Smooth muscle cell (in vitro differentiated cells): Measurements from ENCODE around the gene CRTAC1. TPM values are rescaled to one million over a fixed set of nuclear protein-coding genes. Genes with fewer than 3 reads are reported as not detected.

Source experiments
- DNase-seq: peaks from one replicate; lab custom pipeline; 2025; ENCODE audit not compliant: unreplicated experiment; lab: John Stamatoyannopoulos, UW
- H2AFZ ChIP-seq: fragments of 200-600 bp; sonication (generic); 2 replicates; pipeline ENCODE4 v1.6.0; 2016; ENCODE audit warnings: antibody characterized with exemption, low read depth, mild to moderate bottlenecking
- H3F3A ChIP-seq: fragments of 200-600 bp; sonication (generic); 2 replicates; pipeline ENCODE4 v1.6.0; 2017; ENCODE audit warnings: antibody characterized with exemption, low read depth
- H3K27ac ChIP-seq: fragments of 200-600 bp; sonication (generic); 2 replicates; pipeline ENCODE4 v1.5.1; 2016; ENCODE audit warnings: low read depth, mild to moderate bottlenecking
- H3K27me3 ChIP-seq: fragments of 200-600 bp; sonication (generic); 2 replicates; pipeline ENCODE4 v1.6.1; 2016; ENCODE audit warnings: low read depth, mild to moderate bottlenecking
- H3K36me3 ChIP-seq: fragments of 200-600 bp; sonication (generic); 2 replicates; pipeline ENCODE4 v1.5.1; 2016; ENCODE audit warnings: low read depth
- H3K4me1 ChIP-seq: fragments of 200-600 bp; sonication (generic); 2 replicates; pipeline ENCODE4 v1.5.1; 2016; ENCODE audit warnings: low read depth
- H3K4me2 ChIP-seq: fragments of 200-600 bp; sonication (generic); 2 replicates; pipeline ENCODE4 v1.6.0; 2016; ENCODE audit warnings: mild to moderate bottlenecking
- H3K4me3 ChIP-seq: fragments of 200-600 bp; sonication (generic); 2 replicates; pipeline ENCODE4 v1.5.1; 2016; ENCODE audit warnings: mild to moderate bottlenecking
- H3K79me2 ChIP-seq: fragments of 200-600 bp; sonication (generic); 2 replicates; pipeline ENCODE4 v1.6.0; 2016; ENCODE audit warnings: low read depth, mild to moderate bottlenecking
- H3K9ac ChIP-seq: fragments of 200-600 bp; sonication (generic); 2 replicates; pipeline ENCODE4 v1.6.0; 2016; ENCODE audit warnings: low read depth
- H3K9me3 ChIP-seq: fragments of 200-600 bp; sonication (generic); replicated peaks from 2 replicates; pipeline ENCODE4 v1.5.1; 2016; ENCODE audit warnings: low read depth
- H4K20me1 ChIP-seq: fragments of 200-600 bp; sonication (generic); 2 replicates; pipeline ENCODE4 v1.6.0; 2016; ENCODE audit warnings: low read depth
- CTCF ChIP-seq: fragments of 200-600 bp; sonication (generic); IDR thresholded peaks from 2 replicates; pipeline ENCODE4 v1.5.1; 2017; ENCODE audit warnings: borderline replicate concordance, mild to moderate bottlenecking, antibody characterized with exemption; ENCODE audit not compliant: insufficient read depth, poor library complexity, severe bottlenecking
- WGBS: methylation state at CpG from one replicate; pipeline ENCODE4 v1.1.7; 2016; ENCODE audit warnings: low lambda C conversion rate; 5-methylcytosine and 5-hydroxymethylcytosine counted together
- polyA plus RNA-seq: library from polyadenylated mRNA; unstranded; fragments of >200 nt; fragmentation: Nextera tagmentation; extraction: Ambion mirVana; gene quantifications from 2 replicates; pipeline ENCODE4 v1.2.1, GENCODE V29; 2016
- total RNA-seq: library from RNA; depleted of rRNA; stranded (reverse); fragments of >200 nt; gene quantifications from 2 replicates; pipeline ENCODE4 v1.2.3, GENCODE V29; 2014

CRTAC1 gene
- total and polyA plus RNA-seq, 2 experiments from 2014 or later, result 0.31 to 0.65 TPM

DNA sequence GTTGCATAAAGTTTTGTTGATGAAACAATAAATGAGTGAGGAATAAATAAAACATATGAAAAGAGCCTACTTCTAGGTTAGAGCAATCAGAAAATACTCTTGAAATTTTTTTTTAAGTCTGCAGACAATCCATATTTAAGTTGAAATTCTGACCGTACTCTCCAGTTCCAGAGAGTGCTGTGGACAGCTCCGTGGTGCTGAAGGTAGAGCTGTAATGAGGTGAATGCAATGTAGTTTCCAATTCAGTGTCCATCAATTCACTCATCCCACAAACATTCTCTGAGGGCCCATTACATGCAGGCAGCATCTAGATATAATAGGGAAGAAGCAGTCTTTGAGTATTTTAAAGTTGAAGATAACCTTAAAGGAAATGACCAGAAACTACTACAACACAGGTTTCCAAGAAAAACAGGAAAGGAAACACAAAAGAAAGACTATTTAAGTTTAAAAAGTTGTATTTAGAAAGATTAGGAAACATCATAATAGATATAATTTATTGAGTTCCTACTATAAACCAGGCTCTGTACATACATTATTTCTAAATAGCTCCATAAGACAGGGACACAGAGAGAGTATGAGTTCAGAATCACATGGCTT lies 44.0 kb upstream of the CRTAC1 start:
- TF ChIP-seq CTCF, result no peak
- no peak overlapping the region for H3K4me3 ChIP-seq
- WGBS, result 10% methylated on average over 2 of the region's 2 CpGs
- no peak overlapping the region for H3K27ac ChIP-seq
- no peak overlapping the region for H3K9ac ChIP-seq
- H2AFZ ChIP-seq, result no peak overlapping the region
- no peaks in the 10 kb centered on the region for H3F3A ChIP-seq
- H4K20me1 ChIP-seq, result no peaks in the 10 kb centered on the region
- H3K4me2 ChIP-seq, result no peak overlapping the region
- peaks cover 21% of the 10 kb centered on the region for H3K27me3 ChIP-seq
- no peaks in the 10 kb centered on the region for H3K79me2 ChIP-seq
- no peaks in the 10 kb centered on the region for H3K36me3 ChIP-seq
- H3K4me1 ChIP-seq, result no peaks in the 10 kb centered on the region
- DNase-seq, result no peak
- no peaks in the 10 kb centered on the region for H3K9me3 ChIP-seq

DNA sequence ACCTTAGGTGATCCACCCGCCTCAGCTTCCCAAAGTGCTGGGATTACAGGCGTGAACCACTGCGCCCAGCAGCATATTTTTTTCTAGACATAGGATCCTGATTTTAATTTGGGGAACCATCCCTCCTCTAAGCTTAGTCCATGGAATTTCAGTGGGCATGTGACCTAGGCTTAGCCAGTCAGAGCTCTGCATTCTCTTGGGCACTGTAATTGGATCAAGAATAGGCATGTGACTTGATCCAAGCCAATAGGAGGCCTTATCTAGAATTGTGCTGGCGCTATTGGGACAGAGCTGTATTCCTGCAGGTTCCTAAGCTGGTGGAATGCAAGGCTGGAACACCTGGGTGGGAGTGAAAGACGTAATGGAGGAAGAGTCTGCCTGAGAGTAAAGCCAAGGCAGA lies 36.7 kb upstream of the CRTAC1 start:
- Histone ChIP-seq H3K79me2 (no peaks in the 10 kb centered on the region), H3K27me3 (peaks cover 38% of the 10 kb centered on the region), H3K36me3 (no peaks in the 10 kb centered on the region), H3K4me1 (no peaks in the 10 kb centered on the region), H4K20me1 (no peaks in the 10 kb centered on the region), H3K4me3 (no peak overlapping the region), H2AFZ (no peak overlapping the region), H3F3A (no peaks in the 10 kb centered on the region), H3K9me3 (no peaks in the 10 kb centered on the region), H3K9ac (no peak overlapping the region), H3K27ac (no peak overlapping the region), H3K4me2 (no peak overlapping the region)
- no peak for TF ChIP-seq CTCF
- no peak for DNase-seq
- 83% methylated on average over 5 of the region's 5 CpGs for WGBS

DNA sequence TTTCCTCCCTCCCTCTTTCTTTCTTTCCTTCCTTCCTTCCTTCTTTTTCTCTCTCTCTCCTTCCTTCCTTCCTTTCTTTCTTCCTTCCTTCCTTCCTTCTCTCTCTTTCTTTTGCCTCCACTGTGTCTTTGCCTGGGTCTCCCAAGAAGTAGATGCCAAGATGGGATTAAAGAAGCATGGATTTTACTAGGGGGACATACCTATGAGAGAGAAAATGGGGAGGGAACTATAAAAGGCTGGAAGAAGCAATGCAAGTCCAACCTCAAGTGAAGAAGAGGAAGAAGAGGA lies 33.3 kb upstream of the CRTAC1 start:
- DNase-seq, result no peak
- no peaks in the 10 kb centered on the region for H3F3A ChIP-seq
- H3K9me3 ChIP-seq, result no peaks in the 10 kb centered on the region
- H3K9ac ChIP-seq, result no peak overlapping the region
- no peaks in the 10 kb centered on the region for H4K20me1 ChIP-seq
- no peak overlapping the region for H3K27ac ChIP-seq
- H3K27me3 ChIP-seq, result peaks cover 23% of the 10 kb centered on the region
- no peaks in the 10 kb centered on the region for H3K79me2 ChIP-seq
- H3K4me3 ChIP-seq, result no peak overlapping the region
- no peaks in the 10 kb centered on the region for H3K4me1 ChIP-seq
- H3K36me3 ChIP-seq, result no peaks in the 10 kb centered on the region
- no peak for TF ChIP-seq CTCF
- H3K4me2 ChIP-seq, result no peak overlapping the region
- H2AFZ ChIP-seq, result no peak overlapping the region

GRCh38 chr10:98062424-98062823 lies 32.0 kb upstream of the CRTAC1 start:
- Histone ChIP-seq H3K79me2 (no peaks in the 10 kb centered on the region), H3K27ac (no peak overlapping the region), H4K20me1 (no peaks in the 10 kb centered on the region), H3K36me3 (no peaks in the 10 kb centered on the region), H3F3A (no peaks in the 10 kb centered on the region), H3K4me2 (no peak overlapping the region), H2AFZ (no peak overlapping the region), H3K9ac (no peak overlapping the region), H3K27me3 (peaks cover 18% of the 10 kb centered on the region), H3K4me1 (no peaks in the 10 kb centered on the region), H3K4me3 (no peak overlapping the region), H3K9me3 (no peaks in the 10 kb centered on the region)
- no peak for TF ChIP-seq CTCF
- no peak for DNase-seq
- WGBS, result 71% methylated on average over 6 of the region's 6 CpGs
